ENCODE results near the gene CFAP65. TPM values are rescaled to one million over a fixed set of nuclear protein-coding genes. Genes with fewer than 3 reads are reported as not detected.
A peak's percentile ranks its signal among the peaks of the same experiment; 100 is the strongest.

The CFAP65 gene
- total and polyA plus RNA-seq, 2 donors = 0.05 to 0.27 TPM

GRCh38 chr2:218960309-218961165 lies 80.8 kb downstream of the CFAP65 start:
- Histone ChIP-seq H3K27ac (ENCODE audit: low read depth in 1 of 2, low read length in 1 of 2) (no peak overlapping the region), H3K9me3 (ENCODE audit: control insufficient read depth in 2 of 2, insufficient read depth in 1 of 2, low read length in 1 of 2) (peaks cover 2 to 13% of the 10 kb centered on the region in 2 donors), H3K4me3 (ENCODE audit: low read length in 2 of 2) (no peak overlapping the region), H3K4me1 (ENCODE audit: control insufficient read depth in 2 of 2, insufficient read depth in 2 of 2, low read length in 2 of 2) (peaks cover 0 to 4% of the 10 kb centered on the region in 2 donors), H3K36me3 (ENCODE audit: control insufficient read depth in 2 of 2, insufficient read depth in 2 of 2, low read length in 1 of 2) (no peaks in the 10 kb centered on the region), H3K27me3 (ENCODE audit: control insufficient read depth in 2 of 2, insufficient read depth in 1 of 2, low read length in 1 of 2) (peaks cover 59 to 89% of the 10 kb centered on the region in 2 donors)
- WGBS = 7% methylated on average over 87 of the region's 87 CpGs
- DNase-seq (ENCODE audit: low read depth in 6 of 9, low spot score in 9 of 9) = no peak

GRCh38 chr2:218959761-218960308 lies 81.5 kb downstream of the CFAP65 start:
- no peak for DNase-seq (ENCODE audit: low read depth in 6 of 9, low spot score in 9 of 9)
- Histone ChIP-seq H3K9me3 (ENCODE audit: control insufficient read depth in 2 of 2, insufficient read depth in 1 of 2, low read length in 1 of 2) (peaks cover 2 to 13% of the 10 kb centered on the region in 2 donors), H3K36me3 (ENCODE audit: control insufficient read depth in 2 of 2, insufficient read depth in 2 of 2, low read length in 1 of 2) (no peaks in the 10 kb centered on the region), H3K4me3 (ENCODE audit: low read length in 2 of 2) (peak overlapping the region in 1 of 2 donors; percentile 37), H3K27me3 (ENCODE audit: control insufficient read depth in 2 of 2, insufficient read depth in 1 of 2, low read length in 1 of 2) (peaks cover 59 to 96% of the 10 kb centered on the region in 2 donors), H3K27ac (ENCODE audit: low read depth in 1 of 2, low read length in 1 of 2) (no peak overlapping the region), H3K4me1 (ENCODE audit: control insufficient read depth in 2 of 2, insufficient read depth in 2 of 2, low read length in 2 of 2) (peaks cover 0 to 4% of the 10 kb centered on the region in 2 donors)
- 3% methylated on average over 67 of the region's 67 CpGs for WGBS

- WGBS = 3% methylated on average over 37 of the region's 37 CpGs
- no peaks in the 10 kb centered on the region for H3K36me3 ChIP-seq (ENCODE audit: control insufficient read depth in 2 of 2, insufficient read depth in 2 of 2, low read length in 1 of 2)
- DNase-seq (ENCODE audit: low read depth in 6 of 9, low spot score in 9 of 9) = peak in 8 of 9 donors; percentile 25 to 75 (median 46)
- H3K9me3 ChIP-seq (ENCODE audit: control insufficient read depth in 2 of 2, insufficient read depth in 1 of 2, low read length in 1 of 2) = peaks cover 2 to 13% of the 10 kb centered on the region in 2 donors
- H3K4me3 ChIP-seq (ENCODE audit: low read length in 2 of 2) = peak within 1 kb of the TSS in 1 of 2 donors; percentile 37
- H3K27me3 ChIP-seq (ENCODE audit: control insufficient read depth in 2 of 2, insufficient read depth in 1 of 2, low read length in 1 of 2) = peaks cover 55 to 95% of the 10 kb centered on the region in 2 donors
- H3K27ac ChIP-seq (ENCODE audit: low read depth in 1 of 2, low read length in 1 of 2) = no peak within 1 kb of the TSS
- peaks cover 0 to 4% of the 10 kb centered on the region in 2 donors for H3K4me1 ChIP-seq (ENCODE audit: control insufficient read depth in 2 of 2, insufficient read depth in 2 of 2, low read length in 2 of 2)
These were observed 82.1 kb downstream of the CFAP65 start, which contains the start of gene CDK5R2 for GRCh38 chr2:218959141-218959731. TSS of gene CDK5R2 (plus strand) at chr2:218959666. CDS start at chr2:218959821, 155 bp downstream.

- Histone ChIP-seq H3K36me3 (ENCODE audit: control insufficient read depth in 2 of 2, insufficient read depth in 2 of 2, low read length in 1 of 2) (no peaks in the 10 kb centered on the region), H3K27me3 (ENCODE audit: control insufficient read depth in 2 of 2, insufficient read depth in 1 of 2, low read length in 1 of 2) (peaks cover 46 to 90% of the 10 kb centered on the region in 2 donors), H3K27ac (ENCODE audit: low read depth in 1 of 2, low read length in 1 of 2) (no peak overlapping the region), H3K4me3 (ENCODE audit: low read length in 2 of 2) (no peak overlapping the region), H3K4me1 (ENCODE audit: control insufficient read depth in 2 of 2, insufficient read depth in 2 of 2, low read length in 2 of 2) (peaks cover 0 to 4% of the 10 kb centered on the region in 2 donors), H3K9me3 (ENCODE audit: control insufficient read depth in 2 of 2, insufficient read depth in 1 of 2, low read length in 1 of 2) (peaks cover 2 to 13% of the 10 kb centered on the region in 2 donors)
- 94% methylated on average over 1 of the region's 1 CpG for WGBS
- no peak for DNase-seq (ENCODE audit: low read depth in 6 of 9, low spot score in 9 of 9)
These were observed 83.0 kb downstream of the CFAP65 start for GRCh38 chr2:218958276-218958675.

DNA sequence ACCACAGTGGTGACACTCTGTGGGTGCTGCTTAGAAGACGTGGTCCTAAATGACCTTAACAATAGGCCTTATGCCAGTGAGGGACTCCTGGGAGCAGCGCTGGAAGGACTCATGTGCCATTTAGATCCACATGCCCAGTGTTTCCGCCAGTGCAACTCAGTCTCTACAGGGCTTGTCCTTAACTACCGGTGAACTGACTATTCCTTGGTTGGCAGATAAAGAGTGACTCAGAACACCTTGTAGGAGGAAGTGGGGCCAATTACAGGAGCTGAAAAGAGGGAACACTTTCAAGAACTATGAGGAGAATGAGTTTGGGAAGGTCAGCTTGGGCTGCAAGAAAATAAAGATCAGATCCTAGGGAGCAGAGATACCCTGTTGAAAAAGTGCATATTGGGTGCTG lies 83.6 kb downstream of the CFAP65 start:
- DNase-seq (ENCODE audit: low read depth in 6 of 9, low spot score in 9 of 9) = no peak
- WGBS = 85% methylated on average over 4 of the region's 4 CpGs
- Histone ChIP-seq H3K36me3 (ENCODE audit: control insufficient read depth in 2 of 2, insufficient read depth in 2 of 2, low read length in 1 of 2) (no peaks in the 10 kb centered on the region), H3K27ac (ENCODE audit: low read depth in 1 of 2, low read length in 1 of 2) (no peak overlapping the region), H3K4me1 (ENCODE audit: control insufficient read depth in 2 of 2, insufficient read depth in 2 of 2, low read length in 2 of 2) (peaks cover 0 to 4% of the 10 kb centered on the region in 2 donors), H3K27me3 (ENCODE audit: control insufficient read depth in 2 of 2, insufficient read depth in 1 of 2, low read length in 1 of 2) (peaks cover 40 to 84% of the 10 kb centered on the region in 2 donors), H3K4me3 (ENCODE audit: low read length in 2 of 2) (no peak overlapping the region), H3K9me3 (ENCODE audit: control insufficient read depth in 2 of 2, insufficient read depth in 1 of 2, low read length in 1 of 2) (peaks cover 2 to 8% of the 10 kb centered on the region in 2 donors)

GRCh38 chr2:218956039-218956438 lies 85.3 kb downstream of the CFAP65 start:
- Histone ChIP-seq H3K36me3 (ENCODE audit: control insufficient read depth in 2 of 2, insufficient read depth in 2 of 2, low read length in 1 of 2) (no peaks in the 10 kb centered on the region), H3K27ac (ENCODE audit: low read depth in 1 of 2, low read length in 1 of 2) (no peak overlapping the region), H3K27me3 (ENCODE audit: control insufficient read depth in 2 of 2, insufficient read depth in 1 of 2, low read length in 1 of 2) (peaks cover 24 to 69% of the 10 kb centered on the region in 2 donors), H3K4me1 (ENCODE audit: control insufficient read depth in 2 of 2, insufficient read depth in 2 of 2, low read length in 2 of 2) (peaks cover 0 to 4% of the 10 kb centered on the region in 2 donors), H3K9me3 (ENCODE audit: control insufficient read depth in 2 of 2, insufficient read depth in 1 of 2, low read length in 1 of 2) (no peaks in the 10 kb centered on the region), H3K4me3 (ENCODE audit: low read length in 2 of 2) (no peak overlapping the region)
- 75% methylated on average over 1 of the region's 1 CpG for WGBS
- DNase-seq (ENCODE audit: low read depth in 6 of 9, low spot score in 9 of 9) = no peak

- H3K9me3 ChIP-seq (ENCODE audit: control insufficient read depth in 2 of 2, insufficient read depth in 1 of 2, low read length in 1 of 2) = no peaks in the 10 kb centered on the region
- H3K27me3 ChIP-seq (ENCODE audit: control insufficient read depth in 2 of 2, insufficient read depth in 1 of 2, low read length in 1 of 2) = peaks cover 11 to 59% of the 10 kb centered on the region in 2 donors
- 87% methylated on average over 8 of the region's 8 CpGs for WGBS
- H3K4me1 ChIP-seq (ENCODE audit: control insufficient read depth in 2 of 2, insufficient read depth in 2 of 2, low read length in 2 of 2) = peaks cover 0 to 2% of the 10 kb centered on the region in 2 donors
- no peak for DNase-seq (ENCODE audit: low read depth in 6 of 9, low spot score in 9 of 9)
- H3K4me3 ChIP-seq (ENCODE audit: low read length in 2 of 2) = no peak overlapping the region
- no peak overlapping the region for H3K27ac ChIP-seq (ENCODE audit: low read depth in 1 of 2, low read length in 1 of 2)
- H3K36me3 ChIP-seq (ENCODE audit: control insufficient read depth in 2 of 2, insufficient read depth in 2 of 2, low read length in 1 of 2) = no peaks in the 10 kb centered on the region
These were observed 86.6 kb downstream of the CFAP65 start for GRCh38 chr2:218954541-218955300.

GRCh38 chr2:218953366-218953954 lies 87.9 kb downstream of the CFAP65 start:
- no peaks in the 10 kb centered on the region for H3K9me3 ChIP-seq (ENCODE audit: control insufficient read depth in 2 of 2, insufficient read depth in 1 of 2, low read length in 1 of 2)
- no peaks in the 10 kb centered on the region for H3K36me3 ChIP-seq (ENCODE audit: control insufficient read depth in 2 of 2, insufficient read depth in 2 of 2, low read length in 1 of 2)
- H3K27me3 ChIP-seq (ENCODE audit: control insufficient read depth in 2 of 2, insufficient read depth in 1 of 2, low read length in 1 of 2) = peaks cover under 1 to 50% of the 10 kb centered on the region in 2 donors
- DNase-seq (ENCODE audit: low read depth in 6 of 9, low spot score in 9 of 9) = no peak
- H3K4me1 ChIP-seq (ENCODE audit: control insufficient read depth in 2 of 2, insufficient read depth in 2 of 2, low read length in 2 of 2) = no peaks in the 10 kb centered on the region
- no peak overlapping the region for H3K4me3 ChIP-seq (ENCODE audit: low read length in 2 of 2)
- H3K27ac ChIP-seq (ENCODE audit: low read depth in 1 of 2, low read length in 1 of 2) = no peak overlapping the region
- WGBS = 69% methylated on average over 18 of the region's 18 CpGs
